Measurements from ENCODE around the gene RPP14.
A peak's percentile ranks its signal among the peaks of the same experiment; 100 is the strongest.
"Not testable (repeated sequence)": the region's sequence is repeated elsewhere in the genome, so short reads cannot be mapped to it uniquely, and the experiment has no call there.

RPP14 gene

GRCh38 chr3:58305882-58306711, at the start of gene RPP14, which contains the start of gene HTD2:
Gene RPP14 (plus strand): TSS chr3:58306245. CDS start chr3:58310330, 4,085 bp downstream.
Gene HTD2 (plus strand): TSS chr3:58306520. CDS start chr3:58317614, 11,094 bp downstream.
- peak; percentile 61 for DNase-seq

DNA sequence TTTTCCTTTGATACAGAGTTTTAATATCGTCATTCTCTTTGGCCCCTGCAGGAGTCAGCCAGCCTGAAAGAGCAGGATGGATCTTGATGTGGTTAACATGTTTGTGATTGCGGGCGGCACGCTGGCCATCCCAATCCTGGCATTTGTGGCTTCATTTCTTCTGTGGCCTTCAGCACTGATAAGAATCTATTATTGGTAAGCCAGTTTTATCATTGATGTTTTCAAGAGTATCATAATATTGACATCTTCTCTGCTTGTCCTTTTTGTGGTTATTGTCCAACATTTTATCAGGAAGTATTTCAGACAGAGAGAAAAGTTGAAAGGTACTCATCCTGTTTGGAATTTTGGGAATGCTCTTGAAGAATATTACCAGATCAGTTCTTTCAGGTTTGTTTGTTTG, 49.5 kb upstream of the RPP14 start:
- DNase-seq, result no peak

GRCh38 chr3:58258392-58259055, 47.5 kb upstream of the RPP14 start:
- no peak for DNase-seq

DNA sequence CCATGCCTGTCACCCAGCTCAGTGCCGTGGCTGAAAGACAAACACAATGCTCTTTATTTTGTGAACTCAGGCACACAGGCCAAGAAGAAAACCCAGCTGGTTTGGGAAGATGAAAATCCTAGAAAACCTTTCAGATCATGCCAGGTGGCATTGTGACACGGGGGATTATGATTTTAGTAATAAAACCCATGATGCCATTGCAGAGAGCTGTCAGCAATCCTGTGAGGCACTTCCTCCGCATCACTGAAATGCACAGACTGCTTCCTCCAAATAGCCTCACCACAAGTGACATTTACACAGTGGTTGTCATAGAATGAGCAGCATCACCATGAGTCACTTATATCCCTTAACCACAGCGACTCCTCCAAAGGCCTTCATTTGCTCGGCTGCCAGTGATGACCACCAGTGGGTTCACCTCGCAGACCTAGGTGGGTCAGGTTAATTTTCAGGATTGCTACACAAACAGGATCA, 45.7 kb upstream of the RPP14 start:
- no peak for DNase-seq

GRCh38 chr3:58260733-58261132, 45.3 kb upstream of the RPP14 start:
- no peak for DNase-seq

GRCh38 chr3:58261954-58262666, 43.9 kb upstream of the RPP14 start:
- no peak for DNase-seq

GRCh38 chr3:58266577-58266976, 39.5 kb upstream of the RPP14 start:
- no peak for DNase-seq

GRCh38 chr3:58267543-58267942, 38.5 kb upstream of the RPP14 start:
- not testable (repeated sequence) for DNase-seq

DNA sequence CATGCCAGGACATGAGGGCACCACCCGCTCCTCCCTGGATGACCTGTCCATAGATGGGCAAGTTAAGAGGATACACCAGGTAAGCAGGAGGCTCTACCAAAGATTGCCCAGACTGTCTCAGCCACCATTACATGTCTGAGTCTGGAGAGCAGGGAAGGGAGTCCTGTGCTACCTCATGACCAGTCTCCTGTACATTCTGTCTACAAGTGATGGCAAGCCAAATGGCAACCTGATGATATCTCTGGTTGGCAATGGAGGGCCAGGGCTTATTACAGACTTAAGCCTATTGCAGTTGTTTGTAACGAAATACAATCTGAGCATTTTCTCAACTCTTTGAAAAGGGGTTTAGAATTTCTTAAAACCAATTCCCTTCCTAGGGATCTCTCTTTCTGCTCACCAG, 36.7 kb upstream of the RPP14 start:
- DNase-seq, result no peak

DNA sequence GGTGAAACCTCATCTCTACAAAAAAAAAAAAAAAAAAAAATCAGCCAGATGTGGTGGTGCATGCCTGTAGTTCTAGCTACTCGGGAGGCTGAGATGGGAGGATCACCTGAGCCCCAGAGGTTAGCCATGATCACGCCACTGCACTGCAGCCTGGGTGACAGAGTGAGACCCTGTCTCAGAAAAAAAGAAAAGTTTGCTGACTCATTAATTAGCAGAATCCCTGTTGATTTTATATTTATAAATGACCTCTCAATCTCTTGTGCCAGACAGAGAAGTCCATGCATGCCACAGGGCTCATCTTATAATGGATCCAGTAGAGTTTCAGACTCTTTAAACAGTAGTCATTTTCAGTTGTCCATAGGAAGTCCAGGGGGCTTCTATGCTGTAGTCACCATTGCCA, 35.6 kb upstream of the RPP14 start:
- no peak for DNase-seq

GRCh38 chr3:58271901-58272501, 34.0 kb upstream of the RPP14 start:
- no peak for DNase-seq

DNA sequence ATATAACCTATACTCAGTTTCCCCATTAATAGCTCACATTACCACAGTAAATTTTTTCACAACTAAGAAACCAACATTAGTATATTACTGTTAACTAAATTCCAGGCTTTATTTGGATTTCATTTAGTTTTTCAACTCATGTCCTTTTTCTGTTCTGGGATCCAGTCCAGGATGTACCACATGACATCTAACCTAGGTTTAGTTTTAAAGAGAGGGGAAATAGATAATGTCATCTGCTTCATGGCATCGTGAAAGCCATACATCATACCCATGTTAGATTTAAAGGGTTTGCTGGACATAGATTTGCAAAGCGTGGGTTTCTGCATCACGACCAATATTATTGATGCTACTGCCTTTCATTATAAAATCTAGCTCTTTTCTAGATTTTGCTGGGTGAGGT, 33.2 kb upstream of the RPP14 start:
- DNase-seq, result no peak

GRCh38 chr3:58273362-58273761, 32.7 kb upstream of the RPP14 start:
- not testable (repeated sequence) for DNase-seq

GRCh38 chr3:58274027-58274614, 31.9 kb upstream of the RPP14 start:
- DNase-seq, result no peak

GRCh38 chr3:58281069-58281468, 25.0 kb upstream of the RPP14 start:
- DNase-seq, result no peak

- DNase-seq, result no peak
These were observed 20.7 kb upstream of the RPP14 start for GRCh38 chr3:58285334-58285733.

GRCh38 chr3:58287354-58287753, 18.7 kb upstream of the RPP14 start:
- no peak for DNase-seq

DNA sequence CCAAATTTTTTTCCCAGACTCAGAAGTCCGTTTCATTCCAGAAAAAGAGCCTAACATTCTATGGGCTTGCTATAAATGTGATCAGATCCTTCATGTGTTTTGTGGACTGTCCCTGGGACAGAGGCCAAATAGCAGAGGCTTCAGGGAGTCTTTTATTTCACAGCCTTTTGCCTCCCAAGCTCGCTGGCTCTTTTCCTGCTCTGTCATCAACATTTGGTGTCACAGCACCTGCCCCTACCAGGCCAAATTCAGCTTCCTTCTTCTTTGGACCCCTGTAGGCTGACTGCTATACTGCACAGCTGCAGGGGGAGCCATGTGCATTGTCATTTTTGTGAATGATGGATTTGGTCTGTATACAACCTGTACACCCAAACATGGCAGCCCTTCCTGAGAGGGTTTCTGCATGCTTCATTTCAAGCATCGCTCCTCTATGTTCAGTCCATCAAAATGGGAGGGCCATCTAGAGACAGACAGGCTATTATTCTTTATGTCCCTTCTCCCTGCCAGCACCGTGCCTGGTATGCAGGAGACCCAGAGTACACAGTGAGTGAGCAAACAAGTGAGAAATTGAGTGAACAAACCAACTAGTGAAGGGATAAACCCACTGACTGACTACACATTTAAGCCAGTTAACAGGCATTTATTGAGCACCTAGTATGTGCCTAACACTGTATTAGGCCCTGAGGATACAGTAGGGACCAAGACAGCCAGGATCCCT, 17.9 kb upstream of the RPP14 start:
- no peak for DNase-seq

DNA sequence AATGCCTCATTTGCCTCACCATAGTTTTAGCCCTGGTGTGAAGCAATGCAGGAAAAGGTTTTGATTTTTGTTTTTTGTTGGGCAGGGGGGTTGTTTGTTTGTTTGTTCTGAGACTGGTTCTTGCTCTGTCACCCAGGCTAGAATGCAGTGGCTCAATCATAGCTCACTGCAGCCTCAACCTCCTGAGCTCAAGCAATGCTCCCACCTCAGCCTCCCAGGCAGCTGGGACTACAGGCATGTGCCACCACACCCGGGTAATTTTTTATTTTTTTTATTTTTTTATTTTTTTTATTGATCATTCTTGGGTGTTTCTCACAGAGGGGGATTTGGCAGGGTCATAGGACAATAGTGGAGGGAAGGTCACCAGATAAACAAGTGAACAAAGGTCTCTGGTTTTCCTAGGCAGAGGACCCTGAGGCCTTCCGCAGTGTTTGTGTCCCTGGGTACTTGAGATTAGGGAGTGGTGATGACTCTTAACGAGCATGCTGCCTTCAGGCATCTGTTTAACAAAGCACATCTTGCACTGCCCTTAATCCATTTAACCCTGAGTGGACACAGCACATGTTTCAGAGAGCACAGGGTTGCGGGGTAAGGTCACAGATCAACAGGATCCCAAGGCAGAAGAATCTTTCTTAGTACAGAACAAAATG, 17.0 kb upstream of the RPP14 start:
- not testable (repeated sequence) for DNase-seq

DNA sequence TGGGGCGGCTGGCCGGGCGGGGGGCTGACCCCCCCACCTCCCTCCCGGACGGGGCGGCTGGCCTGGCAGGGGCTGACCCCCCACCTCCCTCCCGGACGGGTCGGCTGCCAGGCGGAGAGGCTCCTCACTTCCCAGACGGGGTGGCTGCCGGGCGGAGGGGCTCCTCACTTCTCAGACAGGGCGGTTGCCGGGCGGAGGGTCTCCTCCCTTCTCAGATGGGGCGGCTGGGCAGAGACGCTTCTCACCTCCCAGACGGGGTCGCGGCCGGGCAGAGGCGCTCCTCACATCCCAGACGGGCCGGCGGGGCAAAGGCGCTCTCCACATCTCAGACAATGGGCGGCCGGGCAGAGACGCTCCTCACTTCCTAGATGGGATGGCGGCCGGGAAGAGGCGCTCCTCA, 15.6 kb upstream of the RPP14 start:
- not testable (repeated sequence) for DNase-seq

DNA sequence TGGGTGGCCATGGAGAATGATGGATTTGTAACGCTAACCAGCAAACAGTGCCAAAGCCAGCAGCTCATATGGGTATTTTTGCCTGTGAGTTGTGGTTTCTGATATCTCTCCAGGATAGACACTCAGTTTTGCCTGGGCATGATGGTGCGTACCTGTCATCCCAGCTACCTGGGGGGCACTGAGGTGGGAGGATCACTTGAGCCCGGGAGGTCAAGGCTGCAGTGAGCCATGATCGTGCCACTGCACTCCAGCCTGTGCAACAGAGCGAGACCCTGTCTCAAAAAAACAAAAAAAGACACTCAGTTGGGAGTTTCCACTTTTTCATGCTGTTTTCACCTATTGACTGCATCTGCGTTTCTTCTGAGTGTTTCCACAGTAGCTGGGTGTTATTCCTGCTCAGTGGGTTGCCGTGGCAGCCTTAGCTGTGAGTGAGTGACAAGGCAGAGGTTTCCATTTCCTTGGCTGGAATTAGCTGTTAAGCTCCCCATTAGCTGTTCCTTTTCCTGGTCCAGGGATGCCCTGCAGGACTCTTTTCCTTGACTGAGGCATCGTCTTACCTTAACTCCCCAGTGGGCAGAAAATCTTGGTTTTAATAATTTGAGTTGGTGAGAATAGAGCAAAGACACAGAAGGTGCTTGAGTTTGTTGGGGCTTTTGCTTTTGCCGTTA, 14.2 kb upstream of the RPP14 start:
- no peak for DNase-seq
